Neural cell (in vitro differentiated cells): ENCODE measurements around the gene LDAH.

Experiments used
- EP300 ChIP-seq: fragments of 450-650 bp; conservative IDR thresholded peaks from 2 replicates; pipeline ENCODE4 v1.6.1; 2014; ENCODE audit warnings: antibody characterized with exemption, mild to moderate bottlenecking, moderate library complexity; ENCODE audit not compliant: poor library complexity, severe bottlenecking
- EZH2 ChIP-seq: fragments of 200-600, 300-800 bp; shearing (Covaris generic), sonication (generic); IDR thresholded peaks from 2 replicates; pipeline ENCODE4 v1.6.1; 2014; ENCODE audit warnings: antibody characterized with exemption, low read length, borderline replicate concordance, mild to moderate bottlenecking; ENCODE audit not compliant: insufficient read depth, poor library complexity, severe bottlenecking
- MXI1 ChIP-seq: fragments of 450-650 bp; conservative IDR thresholded peaks from 2 replicates; pipeline ENCODE4 v1.6.1; 2014; ENCODE audit warnings: antibody characterized with exemption, mild to moderate bottlenecking; ENCODE audit not compliant: poor library complexity, severe bottlenecking
- POLR2AphosphoS5 ChIP-seq: IDR thresholded peaks from 2 replicates; pipeline ENCODE4 v1.6.1; 2012
- RAD21 ChIP-seq: fragments of 450-650 bp; conservative IDR thresholded peaks from 2 replicates; pipeline ENCODE4 v1.6.1; 2014; ENCODE audit warnings: antibody characterized with exemption, mild to moderate bottlenecking, moderate library complexity
- SMC3 ChIP-seq: fragments of 450-650 bp; conservative IDR thresholded peaks from 2 replicates; pipeline ENCODE4 v1.6.1; 2014; ENCODE audit warnings: antibody characterized with exemption, mild to moderate bottlenecking, moderate library complexity; ENCODE audit not compliant: poor library complexity
- TAF1 ChIP-seq: IDR thresholded peaks from 2 replicates; pipeline ENCODE4 v1.6.1; 2012; ENCODE audit warnings: low read depth
- TF ChIP-seq, protein P1 (sequence below): fragments of 450-650 bp; IDR thresholded peaks from 2 replicates; pipeline ENCODE4 v1.5.1; 2014; ENCODE audit warnings: antibody characterized with exemption, mild to moderate bottlenecking, moderate library complexity; ENCODE audit not compliant: poor library complexity, severe bottlenecking
- TF ChIP-seq, protein P2 (sequence below): IDR thresholded peaks from 2 replicates; pipeline ENCODE4 v1.6.1; 2012; ENCODE audit warnings: borderline replicate concordance

DNA sequence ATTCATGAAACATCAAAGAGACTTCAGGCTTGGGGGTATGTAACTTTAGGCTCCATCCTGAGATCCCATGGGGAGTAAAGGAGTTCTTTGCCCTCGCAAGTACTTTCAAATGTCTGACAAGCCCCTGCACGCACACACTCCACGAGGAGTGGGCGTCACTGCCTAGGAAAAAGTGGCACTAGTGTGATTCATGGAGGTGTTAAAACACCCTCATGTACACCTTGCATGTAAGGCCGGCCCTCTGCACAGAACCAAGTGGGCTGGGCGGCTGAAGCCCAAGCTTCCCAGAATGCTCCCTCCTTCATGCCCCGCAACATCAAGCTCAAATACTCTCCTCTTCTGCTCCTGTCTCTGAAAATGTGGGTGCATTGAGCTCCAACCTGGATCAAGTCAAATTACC, 179.8 kb downstream of the LDAH start:
- TF ChIP-seq EP300, result no peak
- TF ChIP-seq, protein P1, sequence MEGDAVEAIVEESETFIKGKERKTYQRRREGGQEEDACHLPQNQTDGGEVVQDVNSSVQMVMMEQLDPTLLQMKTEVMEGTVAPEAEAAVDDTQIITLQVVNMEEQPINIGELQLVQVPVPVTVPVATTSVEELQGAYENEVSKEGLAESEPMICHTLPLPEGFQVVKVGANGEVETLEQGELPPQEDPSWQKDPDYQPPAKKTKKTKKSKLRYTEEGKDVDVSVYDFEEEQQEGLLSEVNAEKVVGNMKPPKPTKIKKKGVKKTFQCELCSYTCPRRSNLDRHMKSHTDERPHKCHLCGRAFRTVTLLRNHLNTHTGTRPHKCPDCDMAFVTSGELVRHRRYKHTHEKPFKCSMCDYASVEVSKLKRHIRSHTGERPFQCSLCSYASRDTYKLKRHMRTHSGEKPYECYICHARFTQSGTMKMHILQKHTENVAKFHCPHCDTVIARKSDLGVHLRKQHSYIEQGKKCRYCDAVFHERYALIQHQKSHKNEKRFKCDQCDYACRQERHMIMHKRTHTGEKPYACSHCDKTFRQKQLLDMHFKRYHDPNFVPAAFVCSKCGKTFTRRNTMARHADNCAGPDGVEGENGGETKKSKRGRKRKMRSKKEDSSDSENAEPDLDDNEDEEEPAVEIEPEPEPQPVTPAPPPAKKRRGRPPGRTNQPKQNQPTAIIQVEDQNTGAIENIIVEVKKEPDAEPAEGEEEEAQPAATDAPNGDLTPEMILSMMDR, result no peak
- no peak for TF ChIP-seq POLR2AphosphoS5
- TF ChIP-seq TAF1, result no peak
- TF ChIP-seq EZH2, result no peak
- TF ChIP-seq RAD21, result no peak
- TF ChIP-seq, protein P2, sequence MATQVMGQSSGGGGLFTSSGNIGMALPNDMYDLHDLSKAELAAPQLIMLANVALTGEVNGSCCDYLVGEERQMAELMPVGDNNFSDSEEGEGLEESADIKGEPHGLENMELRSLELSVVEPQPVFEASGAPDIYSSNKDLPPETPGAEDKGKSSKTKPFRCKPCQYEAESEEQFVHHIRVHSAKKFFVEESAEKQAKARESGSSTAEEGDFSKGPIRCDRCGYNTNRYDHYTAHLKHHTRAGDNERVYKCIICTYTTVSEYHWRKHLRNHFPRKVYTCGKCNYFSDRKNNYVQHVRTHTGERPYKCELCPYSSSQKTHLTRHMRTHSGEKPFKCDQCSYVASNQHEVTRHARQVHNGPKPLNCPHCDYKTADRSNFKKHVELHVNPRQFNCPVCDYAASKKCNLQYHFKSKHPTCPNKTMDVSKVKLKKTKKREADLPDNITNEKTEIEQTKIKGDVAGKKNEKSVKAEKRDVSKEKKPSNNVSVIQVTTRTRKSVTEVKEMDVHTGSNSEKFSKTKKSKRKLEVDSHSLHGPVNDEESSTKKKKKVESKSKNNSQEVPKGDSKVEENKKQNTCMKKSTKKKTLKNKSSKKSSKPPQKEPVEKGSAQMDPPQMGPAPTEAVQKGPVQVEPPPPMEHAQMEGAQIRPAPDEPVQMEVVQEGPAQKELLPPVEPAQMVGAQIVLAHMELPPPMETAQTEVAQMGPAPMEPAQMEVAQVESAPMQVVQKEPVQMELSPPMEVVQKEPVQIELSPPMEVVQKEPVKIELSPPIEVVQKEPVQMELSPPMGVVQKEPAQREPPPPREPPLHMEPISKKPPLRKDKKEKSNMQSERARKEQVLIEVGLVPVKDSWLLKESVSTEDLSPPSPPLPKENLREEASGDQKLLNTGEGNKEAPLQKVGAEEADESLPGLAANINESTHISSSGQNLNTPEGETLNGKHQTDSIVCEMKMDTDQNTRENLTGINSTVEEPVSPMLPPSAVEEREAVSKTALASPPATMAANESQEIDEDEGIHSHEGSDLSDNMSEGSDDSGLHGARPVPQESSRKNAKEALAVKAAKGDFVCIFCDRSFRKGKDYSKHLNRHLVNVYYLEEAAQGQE, result no peak
- no peak for TF ChIP-seq MXI1
- TF ChIP-seq SMC3, result no peak
